Lung (tissue), 12 donors: ENCODE measurements around the gene MAML3. TPM values are rescaled to one million over a fixed set of nuclear protein-coding genes. Genes with fewer than 3 reads are reported as not detected.

Source experiments
- ATAC-seq: fragments of 200-7000 bp; cut with Tn5 transposase; one replicate; pipeline ENCODE4 v1.9.1; 2020; ENCODE audit warnings: moderate number of reproducible peaks; ENCODE audit not compliant: insufficient read depth, low FRiP score
- DNase-seq, 3 donors: peaks; one replicate each; pipeline ENCODE4 v3.0.0-alpha.2; 2013 to 2017
- H3K27ac ChIP-seq, 2 donors: one replicate each; pipeline ENCODE4 v1.5.1; 2013; ENCODE audit warnings: mild to moderate bottlenecking in 2 of 2, moderate library complexity in 2 of 2, control low read depth in 1 of 2, inconsistent platforms in 1 of 2, low read depth in 1 of 2, low read length in 1 of 2
- H3K27me3 ChIP-seq, 3 donors: one replicate each; pipeline ENCODE4 v1.5.1; 2013; ENCODE audit warnings: low read length in 2 of 3; ENCODE audit not compliant: control insufficient read depth in 3 of 3, insufficient read depth in 3 of 3
- H3K36me3 ChIP-seq, 4 donors: one replicate each; pipeline ENCODE4 v1.5.1; 2013; ENCODE audit warnings: low read length in 4 of 4, mild to moderate bottlenecking in 1 of 4, moderate library complexity in 1 of 4; ENCODE audit not compliant: control insufficient read depth in 4 of 4, insufficient read depth in 4 of 4
- H3K4me1 ChIP-seq, 5 donors: one replicate each; pipeline ENCODE4 v1.5.1; 2013; ENCODE audit warnings: low read length in 5 of 5, mild to moderate bottlenecking in 2 of 5, moderate library complexity in 1 of 5; ENCODE audit not compliant: control insufficient read depth in 5 of 5, insufficient read depth in 5 of 5
- H3K4me3 ChIP-seq: one replicate; pipeline ENCODE4 v1.5.1; 2013; ENCODE audit warnings: mild to moderate bottlenecking, control low read depth, moderate library complexity
- H3K9ac ChIP-seq, 2 donors: one replicate each; pipeline ENCODE4 v1.5.1; 2013; ENCODE audit warnings: low read length in 2 of 2, control low read depth in 1 of 2; ENCODE audit not compliant: insufficient read depth in 1 of 2
- H3K9me3 ChIP-seq, 4 donors: one replicate each; pipeline ENCODE4 v1.5.1; 2013; ENCODE audit warnings: low read length in 3 of 4, mild to moderate bottlenecking in 1 of 4, moderate library complexity in 1 of 4; ENCODE audit not compliant: control insufficient read depth in 4 of 4, insufficient read depth in 3 of 4
- WGBS, 2 donors: extraction: QIAGEN DNeasy Blood & Tissue Kit; methylation state at CpG; one replicate each; pipeline ENCODE4 v1.1.7; 2013; 5-methylcytosine and 5-hydroxymethylcytosine counted together
- polyA plus RNA-seq, 2 donors: library from polyadenylated mRNA; stranded (reverse); fragments of 200-250 nt; gene quantifications; one replicate each; pipeline ENCODE4 v1.2.1, GENCODE V29; 2013
- total RNA-seq, 2 donors: library from RNA; depleted of rRNA in 1 of 2; stranded (reverse); fragments of >200 nt in 1 of 2; gene quantifications; one replicate each; pipeline ENCODE4 v1.2.1, GENCODE V29; 2014 to 2021
- TF ChIP-seq, protein P1 (sequence below): IDR thresholded peaks from 2 replicates; pipeline ENCODE4 v1.5.1; 2012; ENCODE audit warnings: mild to moderate bottlenecking; ENCODE audit errors: control extremely low read depth, extremely low read depth
- donor health status: control.
- donor health status: control.
- donor health status: Bipolar disorder and iron deficiency.
- donor health status: healthy.
- donor health status: DM: yes; HTN: yes; CAD: no.

Gene MAML3
- total and polyA plus RNA-seq, 4 donors: 3.0 to 16.4 (median 8.5) TPM

DNA sequence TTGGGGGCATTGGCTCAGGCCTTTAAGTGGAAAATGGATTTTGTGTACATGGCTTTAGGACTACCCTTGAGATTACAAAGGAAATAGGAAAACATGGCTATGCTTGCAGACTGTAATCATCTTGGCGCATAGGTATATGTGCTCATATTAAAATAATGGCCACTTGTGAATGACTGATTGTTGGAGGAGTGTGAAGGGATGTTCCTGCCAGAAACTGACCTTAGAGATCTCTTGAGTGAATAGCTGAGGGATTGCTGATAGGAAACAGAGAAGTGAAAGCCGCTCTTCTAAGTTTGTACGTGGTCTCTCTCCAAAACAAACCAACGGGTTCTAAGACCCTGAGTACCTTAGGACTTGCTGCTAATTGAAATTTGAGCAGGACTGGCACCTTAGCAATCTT is 302.3 kb downstream of the MAML3 start:
- TF ChIP-seq, protein P1, sequence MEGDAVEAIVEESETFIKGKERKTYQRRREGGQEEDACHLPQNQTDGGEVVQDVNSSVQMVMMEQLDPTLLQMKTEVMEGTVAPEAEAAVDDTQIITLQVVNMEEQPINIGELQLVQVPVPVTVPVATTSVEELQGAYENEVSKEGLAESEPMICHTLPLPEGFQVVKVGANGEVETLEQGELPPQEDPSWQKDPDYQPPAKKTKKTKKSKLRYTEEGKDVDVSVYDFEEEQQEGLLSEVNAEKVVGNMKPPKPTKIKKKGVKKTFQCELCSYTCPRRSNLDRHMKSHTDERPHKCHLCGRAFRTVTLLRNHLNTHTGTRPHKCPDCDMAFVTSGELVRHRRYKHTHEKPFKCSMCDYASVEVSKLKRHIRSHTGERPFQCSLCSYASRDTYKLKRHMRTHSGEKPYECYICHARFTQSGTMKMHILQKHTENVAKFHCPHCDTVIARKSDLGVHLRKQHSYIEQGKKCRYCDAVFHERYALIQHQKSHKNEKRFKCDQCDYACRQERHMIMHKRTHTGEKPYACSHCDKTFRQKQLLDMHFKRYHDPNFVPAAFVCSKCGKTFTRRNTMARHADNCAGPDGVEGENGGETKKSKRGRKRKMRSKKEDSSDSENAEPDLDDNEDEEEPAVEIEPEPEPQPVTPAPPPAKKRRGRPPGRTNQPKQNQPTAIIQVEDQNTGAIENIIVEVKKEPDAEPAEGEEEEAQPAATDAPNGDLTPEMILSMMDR: no peak
- DNase-seq: no peak
- H3K9me3 ChIP-seq: no peaks in the 10 kb centered on the region
- ATAC-seq: no peak
- H3K27me3 ChIP-seq: no peaks in the 10 kb centered on the region
- 71 to 79% methylated on average over 4 of the region's 4 CpGs for WGBS, 2 donors
- H3K4me1 ChIP-seq: peaks cover 0 to 26% (median 4%) of the 10 kb centered on the region in 5 donors
- no peak overlapping the region for H3K4me3 ChIP-seq
- H3K27ac ChIP-seq: no peak overlapping the region
- H3K36me3 ChIP-seq: no peaks in the 10 kb centered on the region
- H3K9ac ChIP-seq: no peak overlapping the region

GRCh38 chr4:139851133-139851532 is 302.9 kb downstream of the MAML3 start:
- Histone ChIP-seq H3K36me3 (no peaks in the 10 kb centered on the region), H3K9ac (no peak overlapping the region), H3K4me3 (no peak overlapping the region), H3K4me1 (peaks cover 0 to 21% (median 2%) of the 10 kb centered on the region in 5 donors), H3K27me3 (no peaks in the 10 kb centered on the region), H3K9me3 (no peaks in the 10 kb centered on the region), H3K27ac (no peak overlapping the region)
- TF ChIP-seq, protein P1: no peak
- 71 to 73% methylated on average over 2 of the region's 2 CpGs for WGBS, 2 donors
- ATAC-seq (no peak), DNase-seq (no peak)

DNA sequence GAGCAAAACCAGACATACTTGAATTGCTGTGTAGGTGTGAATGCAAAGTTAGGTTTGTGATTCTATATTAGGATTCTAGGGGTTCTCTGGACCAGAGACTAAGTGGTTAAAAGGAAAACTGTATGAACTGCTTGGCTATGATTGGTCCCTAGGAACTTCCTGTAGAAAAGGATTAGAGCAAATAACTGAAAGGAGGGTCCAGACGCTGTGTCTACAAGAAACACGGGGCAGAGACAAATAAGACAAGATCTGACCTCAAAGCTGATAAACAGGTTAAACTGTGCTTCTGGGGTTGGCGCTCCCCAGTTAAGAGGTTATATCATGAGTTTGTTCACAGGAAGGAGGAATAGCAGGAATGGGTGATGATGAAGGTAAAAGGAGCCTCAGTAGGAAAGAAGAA is 304.8 kb downstream of the MAML3 start:
- Histone ChIP-seq H3K36me3 (no peaks in the 10 kb centered on the region), H3K27me3 (no peaks in the 10 kb centered on the region), H3K9ac (peak overlapping the region in 1 of 2 donors; percentile 27), H3K4me1 (peaks cover 0 to 17% (median 2%) of the 10 kb centered on the region in 5 donors), H3K27ac (no peak overlapping the region), H3K4me3 (no peak overlapping the region), H3K9me3 (no peaks in the 10 kb centered on the region)
- DNase-seq: peak in 2 of 3 donors; percentile 66 to 69
- 40 to 61% methylated on average over 3 of the region's 3 CpGs for WGBS, 2 donors
- TF ChIP-seq, protein P1: no peak
- ATAC-seq: no peak

DNA sequence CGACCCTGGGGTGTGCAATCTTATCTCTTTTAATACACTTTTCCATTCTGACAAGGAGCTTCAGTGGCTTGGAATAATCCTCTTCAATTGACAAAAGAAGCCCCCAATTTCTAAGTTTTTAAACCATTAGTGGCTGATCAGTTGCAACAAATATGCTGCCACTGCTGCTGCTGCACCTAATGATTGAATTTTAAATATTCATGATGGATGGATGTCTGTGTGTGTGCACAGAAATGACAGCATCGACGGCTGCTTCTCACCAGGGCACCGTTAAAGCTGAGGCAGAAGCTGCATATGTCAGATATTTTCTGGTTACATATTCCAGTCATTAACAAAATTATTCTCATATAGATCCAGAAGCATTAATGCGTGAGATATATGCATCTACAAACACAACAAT is 306.0 kb downstream of the MAML3 start:
- 89 to 91% methylated on average over 5 of the region's 5 CpGs for WGBS, 2 donors

More for the DNA sequence above, 306.0 kb downstream of the MAML3 start:
- DNase-seq (no peak), ATAC-seq (no peak)
- H3K27ac ChIP-seq: no peak overlapping the region
- no peak overlapping the region for H3K9ac ChIP-seq
- no peaks in the 10 kb centered on the region for H3K27me3 ChIP-seq
- H3K9me3 ChIP-seq: no peaks in the 10 kb centered on the region
- TF ChIP-seq, protein P1: no peak
- peaks cover 0 to 17% (median 0%) of the 10 kb centered on the region in 5 donors for H3K4me1 ChIP-seq
- no peak overlapping the region for H3K4me3 ChIP-seq
- H3K36me3 ChIP-seq: no peaks in the 10 kb centered on the region
